ENCODE data around the gene NFILZ.

GRCh38 chr19:8631425-8631819 is 989 bp downstream of the NFILZ start:
- no peak for TF ChIP-seq CTCF (IDR thresholded peaks at IDR 0.05; ENCODE audit: insufficient read depth, low read length, poor library complexity, severe bottlenecking)
- TF ChIP-seq EZH2phosphoT487 (conservative IDR thresholded peaks at IDR 0.05; ENCODE audit: low read length) = no peak

Measured in SU-DHL-6 (cell line).